Measurements from ENCODE around the gene GSK3A.
A peak's percentile ranks its signal among the peaks of the same experiment; 100 is the strongest.

The GSK3A gene

DNA sequence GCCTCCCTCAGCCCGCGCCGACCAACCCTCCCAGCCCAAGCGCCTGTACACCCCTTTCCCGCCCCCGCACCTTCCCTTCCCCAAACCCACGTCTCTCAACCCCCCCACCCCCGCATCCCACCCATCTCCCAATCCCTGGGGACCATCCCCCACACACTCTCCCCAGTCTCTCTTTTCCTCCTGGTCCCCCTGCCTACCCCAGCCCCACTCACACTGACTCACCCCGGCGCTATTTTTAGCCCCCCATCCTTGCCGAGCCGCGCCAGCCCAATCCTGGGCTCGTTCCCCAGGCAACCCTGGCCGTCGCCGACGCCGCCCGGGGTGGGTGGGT, 38.4 kb upstream of the GSK3A start:
- DNase-seq, result no peak

- DNase-seq, result peak; percentile 60 to 84 (median 67)
Observed at GRCh38 chr19:42279902-42280814, 37.8 kb upstream of the GSK3A start.

DNA sequence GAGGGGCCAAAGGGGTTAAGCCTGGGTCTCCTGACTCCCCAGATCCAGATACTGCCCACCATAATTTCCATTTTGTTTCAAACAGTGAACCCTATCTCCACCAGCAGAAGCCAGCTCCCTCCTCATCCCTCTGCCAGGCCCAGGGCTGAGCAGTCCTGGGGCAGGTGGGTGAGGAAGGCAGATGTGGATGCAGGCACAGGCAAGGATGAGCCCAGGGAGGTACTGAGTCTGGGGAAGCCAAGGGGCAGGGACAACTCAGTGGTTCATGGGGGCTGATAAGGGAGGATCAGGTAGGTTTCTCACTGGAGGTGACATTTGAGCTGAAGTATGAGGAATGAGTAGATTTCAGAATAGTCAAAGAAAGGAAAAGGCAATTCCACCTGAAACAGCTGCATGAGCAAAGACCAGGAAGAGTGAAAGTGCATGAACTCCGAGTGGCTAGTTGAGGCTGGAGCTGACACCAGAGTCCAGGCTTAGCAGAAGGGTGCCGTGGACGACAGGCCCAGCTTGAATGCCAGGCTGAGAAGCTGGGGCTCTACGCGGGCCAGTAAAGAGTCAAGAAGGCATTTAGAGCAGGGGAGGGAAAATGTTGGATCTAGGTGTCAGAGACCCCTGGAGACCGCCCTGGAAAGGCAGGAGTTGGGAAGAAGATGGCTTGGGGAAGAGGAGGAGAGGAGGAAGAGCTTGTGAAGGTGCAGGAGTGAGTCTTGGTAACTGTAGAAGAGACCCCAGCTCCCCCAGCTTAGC, 36.9 kb upstream of the GSK3A start:
- DNase-seq, result no peak

GRCh38 chr19:42278452-42279154, 36.2 kb upstream of the GSK3A start:
- no peak for DNase-seq

GRCh38 chr19:42277821-42278451, 35.5 kb upstream of the GSK3A start:
- DNase-seq, result no peak

- no peak for DNase-seq
Observed at GRCh38 chr19:42276821-42277220, 34.4 kb upstream of the GSK3A start.

- DNase-seq, result no peak
Observed at GRCh38 chr19:42276284-42276683, 33.9 kb upstream of the GSK3A start.

GRCh38 chr19:42275517-42275916, 33.1 kb upstream of the GSK3A start:
- no peak for DNase-seq

DNA sequence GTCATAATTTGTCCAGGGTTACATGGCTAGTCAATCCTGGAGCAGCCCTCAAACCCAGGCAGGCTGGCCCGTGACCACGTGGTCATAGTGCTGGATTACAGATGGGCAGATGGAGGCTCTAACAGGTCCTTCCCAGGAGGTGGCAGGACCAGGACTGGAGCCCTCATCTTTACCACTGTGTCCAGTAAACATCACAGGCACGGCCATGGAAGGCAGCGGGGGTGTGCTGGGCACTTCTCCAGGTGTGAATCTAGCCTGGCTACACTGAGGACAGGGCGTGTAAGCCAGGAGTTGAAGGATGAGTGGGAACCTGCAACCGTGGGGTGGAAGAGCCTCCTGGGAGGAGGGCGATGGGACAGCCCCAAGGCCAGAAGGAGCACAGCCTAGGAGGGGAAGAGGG, 32.7 kb upstream of the GSK3A start:
- DNase-seq, result no peak

GRCh38 chr19:42274065-42274682, 31.8 kb upstream of the GSK3A start:
- DNase-seq, result no peak

DNA sequence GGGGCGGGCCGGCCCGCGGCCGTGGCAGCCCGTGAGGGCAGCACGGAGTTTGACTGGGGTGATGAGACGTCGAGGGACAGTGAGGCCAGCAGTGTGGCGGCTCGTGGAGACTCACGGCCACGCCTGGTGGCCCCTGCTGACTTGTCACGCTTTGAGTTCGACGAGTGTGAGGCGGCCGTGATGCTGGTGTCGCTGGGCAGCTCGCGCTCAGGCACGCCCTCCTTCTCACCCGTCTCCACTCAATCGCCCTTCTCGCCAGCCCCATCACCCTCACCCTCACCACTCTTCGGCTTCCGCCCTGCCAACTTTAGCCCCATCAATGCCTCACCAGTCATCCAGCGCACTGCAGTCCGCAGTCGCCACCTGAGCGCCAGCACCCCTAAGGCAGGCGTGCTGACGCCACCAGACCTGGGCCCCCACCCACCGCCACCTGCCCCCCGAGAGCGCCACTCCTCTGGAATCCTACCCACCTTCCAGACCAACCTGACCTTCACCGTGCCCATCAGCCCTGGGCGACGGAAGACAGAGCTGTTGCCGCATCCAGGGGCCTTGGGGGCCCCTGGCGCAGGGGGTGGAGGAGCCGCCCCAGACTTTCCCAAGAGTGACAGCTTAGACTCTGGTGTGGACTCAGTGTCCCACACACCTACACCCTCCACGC, 31.1 kb upstream of the GSK3A start:
- DNase-seq, result no peak

GRCh38 chr19:42272989-42273406, 30.6 kb upstream of the GSK3A start:
- DNase-seq, result no peak

GRCh38 chr19:42272535-42272897, 30.1 kb upstream of the GSK3A start:
- no peak for DNase-seq

- no peak for DNase-seq
Observed at GRCh38 chr19:42271861-42272534, 29.6 kb upstream of the GSK3A start.

DNA sequence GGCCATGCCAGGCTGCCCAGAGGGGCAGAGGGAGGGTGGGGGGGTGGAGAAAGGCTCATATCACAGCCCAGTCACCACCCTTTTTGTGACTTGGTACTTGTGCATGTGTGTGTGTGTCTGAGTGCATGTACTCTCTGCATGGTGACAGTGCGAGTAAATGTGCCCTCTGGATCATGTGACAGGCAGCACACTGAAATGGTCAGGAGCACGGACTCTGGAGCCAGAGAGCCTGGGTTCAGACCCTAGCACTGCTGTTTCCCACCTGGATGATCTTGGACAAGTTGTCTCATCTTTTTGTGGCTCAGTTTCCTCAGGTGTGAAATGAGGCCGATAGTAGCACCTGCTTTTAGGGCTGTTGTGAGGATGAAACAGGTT, 28.6 kb upstream of the GSK3A start:
- DNase-seq, result no peak

GRCh38 chr19:42270346-42271044, 28.1 kb upstream of the GSK3A start:
- DNase-seq, result peak in 2 of 4 experiments; percentile 42 to 61

DNA sequence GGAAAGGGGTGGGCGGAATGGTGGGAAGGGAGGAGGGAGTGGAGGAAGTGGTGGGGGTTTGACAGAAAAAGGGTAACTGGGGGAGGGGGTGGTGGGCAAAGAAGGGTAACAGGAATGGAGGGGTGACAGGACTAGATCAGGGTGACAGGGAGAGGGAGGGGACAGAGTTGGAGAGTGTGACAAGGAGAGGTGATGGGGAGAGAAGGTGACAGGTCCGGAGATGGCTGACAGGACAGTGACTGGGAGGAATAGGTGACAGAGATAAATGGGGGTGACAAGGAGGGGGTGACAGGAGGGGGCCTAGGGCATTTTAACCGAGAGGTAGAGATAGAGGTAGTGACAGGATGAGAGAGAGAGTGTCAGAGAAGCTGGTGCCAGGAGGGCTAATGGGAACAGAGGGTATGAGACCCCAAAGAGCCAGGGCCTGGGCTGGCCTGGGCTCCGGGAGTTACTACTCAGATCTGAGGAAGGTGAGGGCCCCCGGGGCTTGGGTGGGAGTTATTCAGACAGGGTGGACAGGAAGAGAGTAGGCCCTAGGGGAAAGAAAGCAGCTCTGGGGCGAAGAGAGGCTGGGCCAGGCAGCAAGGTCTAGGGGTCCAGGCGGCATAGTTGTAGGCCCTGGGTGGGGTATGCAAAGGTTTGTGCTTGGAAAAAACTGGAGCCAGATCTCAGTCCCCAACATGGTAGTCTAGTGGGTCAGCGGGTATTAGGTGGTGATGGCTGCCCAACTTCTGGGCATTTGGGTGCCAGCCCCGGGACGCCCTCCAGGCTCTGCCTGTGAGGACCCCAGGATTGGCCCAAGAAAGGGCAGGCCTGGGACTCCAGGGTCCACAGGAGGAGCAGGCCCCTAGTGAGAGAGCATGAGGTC, 27.3 kb upstream of the GSK3A start:
- no peak for DNase-seq

GRCh38 chr19:42268704-42269477, 26.5 kb upstream of the GSK3A start, which contains the start of gene CIC:
TSS of gene CIC (plus strand) at chr19:42269252. CDS start at chr19:42271784, 2,532 bp downstream.
- DNase-seq, result peak; percentile 95 to 99 (median 98)

DNA sequence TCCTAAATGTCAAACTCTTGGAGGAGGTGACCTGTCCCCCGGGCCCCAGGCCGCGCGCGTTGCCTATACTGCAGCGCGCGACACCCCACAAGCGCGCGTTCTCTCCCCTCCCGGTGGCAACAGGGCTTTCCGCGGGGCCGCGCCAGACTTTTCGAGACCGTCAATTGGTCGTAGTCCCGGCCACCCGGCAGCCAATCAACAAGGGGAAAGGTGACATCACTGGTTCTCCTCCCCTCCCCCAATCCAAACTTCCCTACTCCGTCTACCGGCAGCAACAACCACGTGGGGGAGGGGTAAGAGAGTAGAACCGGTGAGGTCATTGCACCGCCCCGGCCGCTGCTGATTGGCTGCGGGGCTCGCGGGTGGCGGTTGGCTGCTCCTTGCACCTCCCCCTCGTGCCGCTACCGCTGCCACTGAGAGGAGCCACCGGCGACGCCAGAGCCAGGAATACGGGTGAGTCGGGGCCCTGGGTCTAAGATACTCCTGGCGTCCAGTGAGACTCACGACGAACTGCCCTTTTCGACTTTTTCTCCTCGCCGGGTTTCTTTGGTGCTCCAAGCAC, 25.8 kb upstream of the GSK3A start:
- peak; percentile 90 to 96 (median 93) for DNase-seq

All from activated naive CD4-positive, alpha-beta T cell (primary cell).